Stimulated activated CD8-positive, alpha-beta memory T cell treated with anti-CD3 and anti-CD28 coated beads, Interleukin-4, amount 100 ng/mL, for 4 hours (primary cell): ENCODE results near the gene SAP30L.

Source experiments
- DNase-seq, 2 donors: peaks; one replicate each; pipeline ENCODE4 v3.0.0-alpha.2; 2020; ENCODE audit warnings: low read depth in 2 of 2, low spot score in 1 of 2

The SAP30L gene

GRCh38 chr5:154419236-154419635 lies 26.6 kb upstream of the SAP30L start:
- DNase-seq: no peak

GRCh38 chr5:154421868-154422267 lies 23.9 kb upstream of the SAP30L start:
- DNase-seq: no peak

- DNase-seq: no peak
Observed at GRCh38 chr5:154422298-154422697, 23.5 kb upstream of the SAP30L start.

- no peak for DNase-seq
Observed at GRCh38 chr5:154428208-154428607, 17.6 kb upstream of the SAP30L start.

DNA sequence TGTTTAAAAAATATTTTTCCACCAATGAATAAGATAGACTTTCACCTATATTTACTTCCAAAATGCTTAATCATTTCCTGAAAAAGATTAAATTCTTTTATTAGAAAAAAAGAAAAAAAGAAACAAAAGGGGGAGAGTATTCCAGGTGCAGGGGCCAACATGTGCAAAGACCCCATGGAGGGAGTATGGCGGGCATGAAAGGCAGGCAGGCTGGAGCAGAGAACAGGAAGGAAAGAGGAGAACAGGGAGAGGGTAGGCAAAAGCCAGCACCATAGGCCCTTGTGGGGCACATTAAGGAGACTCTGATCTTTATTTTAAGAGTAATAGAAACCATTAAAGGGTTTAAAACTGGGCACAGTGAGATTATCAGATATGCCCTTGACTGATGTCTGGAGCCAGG lies 16.5 kb upstream of the SAP30L start:
- no peak for DNase-seq

GRCh38 chr5:154430466-154430865 lies 15.3 kb upstream of the SAP30L start:
- no peak for DNase-seq

- no peak for DNase-seq
Observed at GRCh38 chr5:154430961-154431630, 14.7 kb upstream of the SAP30L start.

DNA sequence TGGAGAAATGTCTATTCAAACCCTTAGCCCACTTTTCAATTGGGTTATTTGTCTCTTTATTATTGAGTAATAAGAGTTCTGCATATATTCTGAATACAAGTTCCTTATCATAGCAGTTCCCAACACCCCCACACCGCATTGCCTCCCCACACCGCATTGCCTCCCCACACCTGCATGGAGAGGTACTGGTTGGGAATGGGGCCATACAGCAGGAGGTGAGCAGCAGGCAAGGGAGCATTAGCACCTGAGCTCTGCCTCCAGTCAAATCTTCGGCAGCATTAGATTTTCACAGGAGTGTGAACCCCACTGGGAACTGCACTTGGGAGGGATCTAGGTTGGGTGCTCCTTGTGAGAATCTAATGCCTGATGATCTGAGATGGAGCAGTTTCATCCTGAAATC lies 10.6 kb upstream of the SAP30L start:
- no peak for DNase-seq

GRCh38 chr5:154437281-154437965 lies 8.4 kb upstream of the SAP30L start:
- no peak for DNase-seq

GRCh38 chr5:154440540-154440939 lies 5.3 kb upstream of the SAP30L start:
- DNase-seq: no peak

DNA sequence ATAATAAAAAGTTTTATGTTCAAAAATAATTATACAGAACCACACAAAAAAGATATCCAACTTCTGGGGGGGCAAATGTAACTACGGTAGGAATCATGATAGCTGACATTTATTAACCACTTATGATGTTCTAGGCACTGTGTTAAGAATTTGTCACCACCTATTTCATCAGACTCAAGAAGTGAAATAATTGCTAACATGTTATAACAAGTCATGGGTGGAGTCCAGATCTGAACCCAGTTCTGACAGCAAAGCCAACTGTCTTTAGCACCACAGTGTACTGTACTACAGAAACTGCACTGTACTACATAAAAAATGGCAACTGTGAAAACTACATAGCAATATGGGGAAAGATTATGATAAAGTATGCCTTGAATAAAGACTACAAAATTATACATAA lies 3.0 kb upstream of the SAP30L start:
- no peak for DNase-seq

DNA sequence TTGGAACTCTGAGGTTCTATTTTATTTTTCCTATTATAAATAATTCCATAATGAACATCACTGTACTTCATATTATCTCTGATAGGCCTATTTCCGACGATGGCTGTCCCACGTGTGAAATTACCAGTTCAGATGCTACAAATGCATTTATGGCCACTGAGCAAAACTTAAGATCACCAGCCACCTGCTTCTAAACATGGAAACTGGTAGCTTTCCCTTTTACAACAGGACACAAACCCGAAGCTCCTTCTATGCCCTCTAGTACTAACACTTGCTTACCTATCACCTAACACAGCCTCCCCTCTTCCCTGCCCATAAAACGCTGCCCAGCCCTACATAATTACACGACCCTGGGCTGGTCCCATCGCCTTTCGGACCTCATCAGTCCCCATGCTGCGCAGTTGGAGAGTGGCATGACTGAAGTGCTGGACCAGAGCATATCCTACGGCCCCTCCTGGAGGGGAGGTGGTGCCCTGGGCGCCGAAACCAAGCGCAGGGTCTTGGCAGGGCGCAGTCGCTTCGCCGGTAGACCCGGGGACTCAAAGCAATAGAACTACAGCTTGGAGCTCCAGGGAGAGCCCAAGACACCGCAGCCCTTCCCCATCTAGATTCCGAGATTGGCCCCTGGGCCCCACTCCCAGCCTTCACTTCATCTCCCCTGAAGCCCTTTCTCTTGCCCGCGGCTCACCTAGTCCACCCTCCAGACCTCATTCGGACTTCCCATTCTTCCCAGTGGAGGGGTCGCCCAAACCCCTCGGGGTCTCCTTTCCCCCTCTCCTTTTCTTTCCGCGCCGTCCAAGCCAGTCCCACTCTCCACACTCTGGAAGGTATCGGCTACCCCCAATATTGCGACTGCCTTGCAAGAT lies 1.0 kb upstream of the SAP30L start:
- no peak for DNase-seq

DNA sequence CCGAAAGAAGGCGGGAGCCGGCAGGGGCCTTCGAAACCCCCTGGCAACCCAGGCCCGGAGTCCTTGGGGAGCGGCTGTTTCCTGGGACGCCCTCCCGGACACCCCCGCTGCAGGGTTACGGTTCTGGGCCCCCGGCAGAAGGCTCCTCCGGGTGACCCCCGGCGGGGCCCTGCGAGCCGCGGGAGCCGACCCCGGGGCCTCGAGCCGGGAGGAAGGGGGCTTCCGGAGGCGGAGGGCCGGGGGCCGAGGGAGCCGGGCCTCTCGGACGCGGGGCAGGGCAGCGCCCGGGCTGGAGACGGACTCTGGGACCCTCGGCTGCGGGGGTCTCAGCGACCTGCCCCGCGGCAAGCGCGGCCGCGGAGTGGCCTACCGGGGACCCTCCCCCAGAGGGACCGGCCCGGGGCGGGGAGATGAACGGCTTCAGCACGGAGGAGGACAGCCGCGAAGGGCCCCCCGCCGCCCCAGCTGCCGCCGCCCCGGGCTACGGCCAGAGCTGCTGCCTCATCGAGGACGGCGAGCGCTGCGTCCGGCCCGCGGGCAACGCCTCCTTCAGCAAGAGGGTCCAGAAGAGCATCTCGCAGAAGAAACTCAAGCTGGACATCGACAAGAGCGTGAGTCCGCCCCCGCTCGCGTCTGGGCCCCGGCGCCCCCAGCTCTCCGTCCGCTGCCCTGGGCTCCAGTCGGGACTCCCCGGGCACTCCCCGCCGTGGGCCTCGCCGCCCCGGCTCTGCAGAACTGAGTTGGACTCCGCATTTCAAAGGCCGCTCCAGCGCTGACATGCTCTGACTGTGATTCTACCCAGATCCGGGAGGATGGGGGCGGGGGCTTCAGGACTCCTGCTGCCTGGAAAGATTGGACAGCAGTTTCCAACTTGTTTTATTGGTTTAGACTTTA lies 645 bp downstream of the SAP30L start:
- no peak for DNase-seq

DNA sequence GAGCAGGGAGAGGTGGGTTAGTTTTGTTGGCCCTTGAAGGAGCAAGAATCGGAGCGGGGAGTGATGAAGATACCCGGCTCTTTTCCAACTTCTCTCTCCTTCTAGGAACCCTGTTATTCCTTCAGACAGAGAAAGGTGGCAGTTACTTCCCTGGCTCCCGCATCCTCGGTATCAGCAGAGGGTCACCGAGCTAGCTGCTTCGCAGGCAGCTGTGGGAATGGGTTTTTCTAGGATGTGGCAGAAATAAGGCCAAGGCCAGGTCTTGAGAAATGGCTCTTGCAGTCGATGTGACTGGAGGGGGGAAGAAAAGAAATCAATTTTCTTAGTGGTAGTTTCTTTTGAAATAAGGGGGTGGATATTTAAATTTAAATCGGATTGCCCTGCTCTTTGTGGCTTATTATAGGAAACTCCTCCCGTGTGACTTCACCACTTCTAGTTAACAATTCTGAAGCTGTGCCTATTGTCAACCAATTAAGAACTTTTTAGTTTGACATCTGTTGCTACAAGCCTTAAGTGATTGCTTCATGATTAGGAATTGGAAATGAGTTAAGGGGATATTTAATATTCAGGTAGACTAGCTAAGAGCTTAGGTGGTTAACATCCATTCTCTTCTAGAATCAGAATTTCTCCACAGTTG lies 1.4 kb downstream of the SAP30L start:
- no peak for DNase-seq

DNA sequence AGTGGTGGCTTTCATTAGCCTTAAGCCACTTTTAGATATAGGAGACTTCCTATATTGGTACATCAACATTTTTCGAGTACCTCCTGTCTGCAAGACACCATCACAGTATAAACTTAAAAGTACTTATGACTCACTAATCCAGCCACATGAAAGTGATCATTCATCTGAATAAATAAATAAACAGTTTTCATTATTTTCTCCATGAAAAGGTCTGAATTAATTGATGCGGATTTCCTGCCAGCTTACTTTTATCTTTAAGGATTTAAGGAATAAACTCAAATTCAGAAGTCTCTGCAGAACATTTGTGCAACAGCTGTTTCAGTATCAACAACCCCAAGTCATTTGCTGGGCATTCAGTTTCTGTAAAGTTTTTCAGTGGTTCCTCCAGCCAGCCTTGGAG lies 4.0 kb downstream of the SAP30L start:
- no peak for DNase-seq

GRCh38 chr5:154451957-154452356 lies 6.2 kb downstream of the SAP30L start:
- DNase-seq: no peak

- DNase-seq: no peak
Observed at GRCh38 chr5:154455585-154455984, 9.8 kb downstream of the SAP30L start.

GRCh38 chr5:154456540-154456939 lies 10.7 kb downstream of the SAP30L start:
- no peak for DNase-seq

DNA sequence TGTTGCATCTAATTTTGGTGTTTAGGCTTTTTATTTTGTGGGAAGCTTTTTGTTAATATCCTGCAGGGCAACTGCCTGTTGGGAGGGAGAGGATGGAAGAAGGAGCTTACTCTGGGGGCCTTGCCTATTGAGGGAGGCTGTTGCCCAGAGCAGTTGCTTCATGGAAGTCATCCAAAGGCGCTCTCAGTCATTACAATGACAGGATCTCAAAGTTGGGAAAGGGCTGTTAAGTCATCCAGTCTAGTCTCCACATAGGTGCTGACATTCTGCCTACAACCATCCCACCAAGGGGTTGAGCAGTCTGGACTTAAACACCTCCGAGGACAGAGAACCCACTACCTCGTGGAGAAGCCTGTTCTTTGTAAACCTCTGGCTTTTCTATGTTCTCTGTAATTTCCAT lies 13.2 kb downstream of the SAP30L start:
- no peak for DNase-seq

DNA sequence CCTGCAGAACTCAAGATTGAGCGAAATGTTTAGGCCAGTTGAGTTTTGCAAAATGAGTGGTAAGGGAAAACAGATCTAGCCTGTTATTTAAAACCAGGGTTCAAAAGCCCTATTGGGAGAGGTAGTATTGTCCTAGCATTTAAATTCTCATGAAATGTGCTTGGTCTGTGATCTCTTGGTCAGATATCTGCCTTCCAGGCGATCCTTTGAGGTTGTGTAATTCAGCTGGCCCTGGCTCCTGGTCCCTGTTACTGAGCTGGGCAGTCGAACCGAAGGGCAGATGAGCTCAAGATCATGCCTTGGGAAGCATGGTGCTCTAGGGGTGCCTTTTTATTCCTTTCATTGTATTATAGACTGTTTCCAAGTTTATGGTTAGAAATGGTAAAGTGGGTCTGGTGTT lies 14.4 kb downstream of the SAP30L start:
- DNase-seq: no peak

DNA sequence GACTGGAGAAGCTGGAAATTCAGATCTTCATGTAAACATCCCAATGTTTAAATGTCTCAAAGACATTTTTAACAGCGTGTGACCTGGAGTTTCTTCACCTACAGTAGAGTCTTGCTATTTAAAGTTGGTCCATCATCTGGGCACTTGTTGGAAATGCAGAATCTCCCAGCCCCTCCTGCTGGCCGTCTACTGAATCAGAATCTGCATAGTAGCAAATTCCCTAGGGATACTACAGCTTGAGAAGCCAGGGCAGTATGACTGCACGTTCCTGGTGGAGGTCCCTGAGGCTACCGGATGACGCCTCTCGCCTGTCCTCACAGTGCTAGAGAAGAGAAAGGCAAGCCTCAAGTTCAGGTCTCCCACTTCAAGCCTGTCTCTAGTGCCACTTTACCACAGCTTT lies 15.7 kb downstream of the SAP30L start:
- DNase-seq: no peak
